Calu3 (cell line): ENCODE results near the gene ADNP. TPM values are rescaled to one million over a fixed set of nuclear protein-coding genes. Genes with fewer than 3 reads are reported as not detected.

Experiments used
- BruUV-seq: library from RNA; stranded (reverse); fragments of 400-500 nt; replicated peaks from 2 replicates; lab custom pipeline; 2021; lab: Mats Ljungman, UMichigan
- CTCF ChIA-PET: fragments of 300-600 bp; sonication (Branson Sonifier 250); formaldehyde crosslinking; loops from one replicate; lab custom pipeline; 2022; ENCODE audit warnings: antibody characterized with exemption; lab: Charles Lee
- DNase-seq: peaks from one replicate; pipeline ENCODE4 v3.0.0; 2022
- H3K27ac Mint-ChIP-seq: one replicate; pipeline ENCODE4 v1.8.0; 2022; ENCODE audit warnings: mixed read lengths; ENCODE audit not compliant: unreplicated experiment
- H3K27me3 Mint-ChIP-seq: one replicate; pipeline ENCODE4 v1.8.0; 2022; ENCODE audit warnings: mixed read lengths; ENCODE audit not compliant: unreplicated experiment
- H3K36me3 Mint-ChIP-seq: one replicate; pipeline ENCODE4 v1.8.0; 2022; ENCODE audit warnings: mild to moderate bottlenecking, moderate library complexity, mixed read lengths; ENCODE audit not compliant: insufficient read depth, unreplicated experiment
- H3K4me1 Mint-ChIP-seq: one replicate; pipeline ENCODE4 v1.8.0; 2022; ENCODE audit warnings: mild to moderate bottlenecking, low read depth, mixed read lengths; ENCODE audit not compliant: unreplicated experiment
- H3K4me3 Mint-ChIP-seq: one replicate; pipeline ENCODE4 v1.8.0; 2022; ENCODE audit warnings: mild to moderate bottlenecking, low read depth, moderate library complexity, mixed read lengths; ENCODE audit not compliant: unreplicated experiment
- H3K9me3 Mint-ChIP-seq: one replicate; pipeline ENCODE4 v1.8.0; 2022; ENCODE audit warnings: low read depth, mixed read lengths; ENCODE audit not compliant: unreplicated experiment
- CTCF ChIP-seq: fragments of 200-600 bp; IDR thresholded peaks from one replicate; pipeline ENCODE4 v1.8.0; 2022; ENCODE audit warnings: antibody characterized with exemption; ENCODE audit not compliant: unreplicated experiment
- intact Hi-C: fragments of 100-400 bp; cut with micrococcal nuclease; formaldehyde crosslinking; loops from one replicate; pipeline ENCODE4 v1.10.0; 2022; ENCODE audit not compliant: unreplicated experiment
- total RNA-seq: library from RNA; stranded (reverse); gene quantifications from 2 replicates; pipeline ENCODE4 v1.2.3, GENCODE V29; 2022

The ADNP gene
- total RNA-seq, 1 experiment from 2014 or later = 103 TPM

DNA sequence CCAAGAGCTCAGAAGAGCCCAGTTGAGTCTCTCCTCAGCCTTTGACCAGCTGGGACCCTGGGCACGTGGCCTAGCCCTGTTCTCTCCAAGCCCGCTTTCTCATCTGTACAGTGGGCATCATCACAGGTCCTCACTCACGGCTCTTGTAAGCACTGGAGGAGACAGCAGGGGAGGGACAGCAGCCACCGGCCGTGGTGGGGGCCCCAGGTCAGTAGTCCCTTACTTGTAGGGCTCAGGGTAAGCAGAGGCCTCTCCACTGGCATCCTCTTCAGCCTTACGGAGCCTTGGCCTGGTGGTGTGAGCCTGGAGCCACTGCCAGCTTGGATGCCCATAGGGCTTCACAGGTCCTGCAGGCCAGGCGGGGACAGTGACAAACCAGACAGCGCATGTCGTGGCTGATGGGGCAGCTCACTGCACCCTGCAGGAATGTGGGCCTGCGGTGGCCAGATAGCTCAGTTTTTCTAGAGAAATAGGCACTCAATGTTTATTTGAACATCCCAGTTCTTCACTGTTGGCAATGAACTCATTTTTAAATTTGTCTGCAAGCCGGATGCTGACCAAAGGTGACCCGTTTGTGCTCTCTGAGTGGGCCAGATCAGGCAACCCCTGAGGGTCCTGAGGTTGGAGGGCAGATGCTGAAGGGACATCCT is 65.1 kb downstream of the ADNP start:
- intact Hi-C loops = no loop called here
- Mint-ChIP-seq H3K27me3 (no peaks in the 10 kb centered on the region), H3K36me3 (no peaks in the 10 kb centered on the region), H3K9me3 (no peaks in the 10 kb centered on the region), H3K27ac (no peak overlapping the region), H3K4me1 (peaks cover 18% of the 10 kb centered on the region), H3K4me3 (no peak overlapping the region)
- no peak for DNase-seq
- no TSS peak for BruUV-seq
- CTCF ChIA-PET = no interaction called here
- TF ChIP-seq CTCF = no peak

GRCh38 chr20:50865591-50865990 is 65.6 kb downstream of the ADNP start:
- CTCF ChIA-PET = no interaction called here
- Mint-ChIP-seq H3K27ac (no peak overlapping the region), H3K36me3 (no peaks in the 10 kb centered on the region), H3K9me3 (no peaks in the 10 kb centered on the region), H3K27me3 (no peaks in the 10 kb centered on the region), H3K4me1 (peaks cover 18% of the 10 kb centered on the region), H3K4me3 (no peak overlapping the region)
- intact Hi-C loops = no loop called here
- no peak for DNase-seq
- no peak for TF ChIP-seq CTCF
- no TSS peak for BruUV-seq

GRCh38 chr20:50865114-50865513 is 66.1 kb downstream of the ADNP start:
- no TSS peak for BruUV-seq
- Mint-ChIP-seq H3K27ac (no peak overlapping the region), H3K4me3 (no peak overlapping the region), H3K36me3 (no peaks in the 10 kb centered on the region), H3K4me1 (peaks cover 18% of the 10 kb centered on the region), H3K9me3 (no peaks in the 10 kb centered on the region), H3K27me3 (no peaks in the 10 kb centered on the region)
- no peak for TF ChIP-seq CTCF
- intact Hi-C loops = no loop called here
- DNase-seq = no peak
- CTCF ChIA-PET = no interaction called here

DNA sequence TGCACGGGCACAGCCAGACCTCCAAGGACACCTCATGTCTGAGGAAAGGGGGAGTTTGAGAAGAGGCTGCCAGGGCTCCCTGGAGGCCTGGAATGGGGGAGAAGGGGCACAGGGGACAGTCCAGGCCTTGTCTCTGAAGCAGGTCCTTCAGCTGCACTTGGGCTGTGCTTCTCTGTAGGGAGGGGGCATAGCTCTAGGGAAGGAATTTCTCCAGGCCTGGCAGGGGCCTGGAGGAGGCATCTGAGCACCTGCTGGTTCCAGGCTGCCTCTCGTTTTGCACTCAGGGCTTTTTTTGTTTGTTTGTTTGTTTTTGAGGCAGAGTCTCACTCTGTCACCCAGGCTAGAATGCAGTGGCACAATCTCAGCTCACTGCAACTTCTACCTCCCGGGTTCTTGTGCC is 68.7 kb downstream of the ADNP start:
- BruUV-seq = no TSS peak
- Mint-ChIP-seq H3K27me3 (no peaks in the 10 kb centered on the region), H3K27ac (no peak overlapping the region), H3K4me1 (no peaks in the 10 kb centered on the region), H3K4me3 (no peak overlapping the region), H3K36me3 (no peaks in the 10 kb centered on the region), H3K9me3 (no peaks in the 10 kb centered on the region)
- TF ChIP-seq CTCF = no peak
- intact Hi-C loops = no loop called here
- CTCF ChIA-PET = interaction anchor here (0.7 to 1.5 kb wide), 3 partner anchors 12 to 318 kb away, joined by 4 to 5 read pairs (median 5); no protein-coding TSS in a partner anchor
- DNase-seq = no peak
